ENCODE data around the gene TMEM147.
A peak's percentile ranks its signal among the peaks of the same experiment; 100 is the strongest.

TMEM147 gene

DNA sequence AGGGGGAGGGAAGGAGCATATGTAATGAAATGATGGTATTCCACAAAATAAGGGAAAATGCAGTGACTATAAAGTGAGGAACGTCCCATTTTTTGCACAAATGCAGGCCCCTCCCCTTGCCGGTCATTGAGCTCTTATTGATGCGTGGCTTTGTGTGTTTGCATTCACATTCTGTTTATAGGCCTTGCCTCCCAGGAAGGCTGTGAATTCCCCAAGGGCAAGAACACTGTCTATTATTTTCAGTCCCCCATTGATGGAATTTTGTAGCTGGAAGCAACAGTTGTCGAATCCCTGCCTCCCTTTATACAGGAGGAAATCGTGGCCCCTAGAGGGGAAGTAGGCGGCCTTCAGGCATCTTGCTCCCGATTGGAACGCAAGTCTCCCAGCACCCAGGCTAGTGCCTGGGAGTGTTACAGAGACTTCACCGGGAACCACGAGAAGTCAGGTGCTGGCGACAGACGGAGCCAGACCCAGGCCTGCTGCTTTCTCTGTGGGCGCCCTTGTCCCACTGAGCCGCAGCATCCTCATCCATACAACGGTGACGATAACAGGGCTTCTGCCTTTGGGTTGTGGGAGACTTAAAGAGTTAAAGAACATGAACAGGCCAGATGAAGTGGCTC is 24.2 kb upstream of the TMEM147 start:
- DNase-seq = no peak

GRCh38 chr19:35522745-35523327 is 22.6 kb upstream of the TMEM147 start:
- DNase-seq = no peak

GRCh38 chr19:35524181-35524837 is 21.1 kb upstream of the TMEM147 start:
- DNase-seq = no peak

GRCh38 chr19:35525873-35526272 is 19.6 kb upstream of the TMEM147 start:
- no peak for DNase-seq

DNA sequence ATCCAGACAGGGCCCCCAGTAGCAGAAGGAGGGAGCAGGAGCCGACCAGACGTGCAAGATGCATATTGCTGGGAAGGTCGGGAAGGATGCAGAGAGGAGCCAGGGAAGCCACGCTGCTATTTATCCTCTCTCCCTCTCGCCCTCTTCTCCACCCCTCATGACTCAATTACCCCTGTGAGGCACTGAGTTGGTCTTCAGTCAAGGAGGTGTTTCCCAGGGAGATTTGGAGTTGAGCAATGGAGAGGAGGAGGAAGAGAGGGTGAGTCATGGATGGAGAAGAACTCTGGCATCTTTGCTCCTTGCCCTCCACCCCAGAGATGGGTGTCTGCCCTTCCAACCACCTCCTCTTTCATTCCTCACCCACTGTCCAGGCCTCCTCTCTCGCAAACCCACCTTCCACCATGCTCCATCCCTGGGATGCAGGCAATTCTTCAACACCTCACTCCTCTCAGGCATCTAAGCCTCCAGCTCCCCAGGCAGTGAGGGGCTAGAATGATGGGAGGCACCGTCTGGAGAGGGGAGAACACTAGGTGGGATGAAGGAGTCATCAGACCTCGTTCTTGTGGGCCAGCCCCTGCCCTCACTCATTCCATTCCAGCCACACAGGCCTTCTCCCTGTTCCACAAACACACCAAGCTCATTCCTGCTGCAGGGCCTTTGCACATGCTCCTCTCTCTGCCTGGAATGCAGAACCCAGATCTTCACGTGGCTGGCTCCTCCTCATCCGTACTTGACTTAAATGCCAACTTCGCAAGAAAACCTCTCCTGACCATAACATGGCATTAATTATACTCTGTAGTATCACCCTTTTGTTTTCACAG is 17.0 kb upstream of the TMEM147 start, which contains the start of gene SBSN:
Gene SBSN, minus strand, starts transcription at position 94 of the 821 bp plus-strand sequence. Its CDS starts 30 bp downstream, at position 64.
- no peak for DNase-seq

DNA sequence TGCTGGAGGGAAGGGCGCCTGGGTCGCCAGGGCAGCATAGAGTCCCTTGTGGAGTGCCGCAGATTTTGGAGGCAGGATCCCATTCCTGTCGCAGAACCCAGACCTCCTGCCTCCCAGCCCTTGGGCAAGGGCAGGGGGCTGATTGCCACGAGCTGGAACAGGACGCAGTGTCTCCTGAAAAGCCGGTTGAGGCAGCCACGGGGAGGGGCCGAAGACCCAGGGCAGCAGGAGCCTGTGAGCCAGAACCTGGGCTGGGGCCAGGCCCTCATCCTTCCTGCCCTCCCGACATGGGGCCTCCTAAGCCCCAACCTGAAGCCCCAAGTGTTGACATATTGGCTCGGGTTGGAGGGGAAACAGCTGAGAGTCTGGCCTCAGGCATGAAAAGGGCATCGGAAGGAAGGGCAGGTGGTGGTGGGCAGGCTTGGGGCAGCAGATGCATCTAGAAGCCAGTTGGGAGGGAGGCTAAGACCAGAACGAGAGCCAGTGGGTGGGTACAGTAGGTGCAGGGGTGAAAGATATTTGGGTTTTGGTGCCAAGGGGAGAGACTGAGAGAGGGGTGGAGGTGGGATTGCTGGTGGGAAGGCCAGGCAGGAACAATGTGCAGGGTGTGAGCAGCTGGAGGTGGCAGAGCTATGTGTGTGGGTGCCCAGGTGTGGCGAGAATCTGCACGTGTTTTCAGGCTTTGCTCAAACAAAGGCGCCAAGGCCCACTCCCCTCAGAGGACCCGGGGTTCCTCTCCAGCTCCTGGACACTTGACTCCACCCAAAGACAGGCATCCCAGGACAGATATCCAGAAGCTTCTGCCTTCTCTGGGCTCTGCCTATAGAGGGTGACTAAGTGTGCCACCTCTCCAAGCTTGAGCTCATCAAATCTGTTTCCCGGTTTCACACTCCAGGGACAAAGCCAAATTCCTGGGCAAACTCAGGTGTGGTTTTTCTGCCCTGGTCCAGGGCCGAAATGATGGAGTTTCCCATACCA is 15.9 kb upstream of the TMEM147 start:
- no peak for DNase-seq

- DNase-seq = no peak
Measured at GRCh38 chr19:35531291-35531690, 14.1 kb upstream of the TMEM147 start.

- DNase-seq = no peak
Measured at GRCh38 chr19:35533201-35533821, 12.1 kb upstream of the TMEM147 start, which contains the start of gene GAPDHS. GAPDHS (plus strand) TSS chr19:35533456; CDS start chr19:35533528, 72 bp downstream.

- DNase-seq = peak; percentile 46
Measured at GRCh38 chr19:35533822-35534392, 11.5 kb upstream of the TMEM147 start.

- no peak for DNase-seq
Measured at GRCh38 chr19:35534803-35535480, 10.5 kb upstream of the TMEM147 start.

- DNase-seq = no peak
Measured at GRCh38 chr19:35539314-35539713, 6.1 kb upstream of the TMEM147 start.

GRCh38 chr19:35539850-35540249 is 5.6 kb upstream of the TMEM147 start:
- DNase-seq = no peak

GRCh38 chr19:35540356-35540927 is 5.0 kb upstream of the TMEM147 start:
- no peak for DNase-seq

GRCh38 chr19:35542209-35542608 is 3.2 kb upstream of the TMEM147 start:
- no peak for DNase-seq

DNA sequence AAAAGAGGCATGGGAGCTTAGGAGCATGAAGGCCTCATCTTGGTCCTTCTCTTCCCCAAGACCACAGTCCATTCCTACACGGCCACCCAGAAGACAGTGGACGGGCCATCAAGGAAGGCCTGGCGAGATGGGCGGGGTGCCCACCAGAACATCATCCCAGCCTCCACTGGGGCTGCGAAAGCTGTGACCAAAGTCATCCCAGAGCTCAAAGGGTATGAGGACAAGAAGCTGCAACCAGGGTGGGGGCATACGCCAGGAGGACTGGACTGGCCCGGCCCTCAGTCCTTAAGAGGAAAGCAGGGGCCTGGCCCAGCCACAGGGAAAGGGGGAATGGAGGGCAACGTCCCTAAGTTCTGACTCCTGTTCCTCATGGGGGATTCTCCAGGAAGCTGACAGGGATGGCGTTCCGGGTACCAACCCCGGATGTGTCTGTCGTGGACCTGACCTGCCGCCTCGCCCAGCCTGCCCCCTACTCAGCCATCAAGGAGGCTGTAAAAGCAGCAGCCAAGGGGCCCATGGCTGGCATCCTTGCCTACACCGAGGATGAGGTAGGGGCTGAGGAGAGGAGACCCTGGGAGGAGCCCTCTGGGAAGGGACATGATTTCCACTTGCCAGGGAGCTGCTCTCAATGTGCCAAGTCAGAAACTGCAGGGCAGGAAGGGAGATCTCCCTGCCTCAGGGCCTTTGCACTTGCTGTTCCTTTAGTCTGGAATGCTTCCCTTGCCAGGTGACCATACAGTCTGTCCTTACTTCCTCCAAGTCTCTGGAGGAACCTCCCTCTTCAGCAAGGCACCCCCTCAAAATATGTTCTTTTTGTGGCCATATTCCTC is 1.9 kb upstream of the TMEM147 start:
- DNase-seq = no peak

DNA sequence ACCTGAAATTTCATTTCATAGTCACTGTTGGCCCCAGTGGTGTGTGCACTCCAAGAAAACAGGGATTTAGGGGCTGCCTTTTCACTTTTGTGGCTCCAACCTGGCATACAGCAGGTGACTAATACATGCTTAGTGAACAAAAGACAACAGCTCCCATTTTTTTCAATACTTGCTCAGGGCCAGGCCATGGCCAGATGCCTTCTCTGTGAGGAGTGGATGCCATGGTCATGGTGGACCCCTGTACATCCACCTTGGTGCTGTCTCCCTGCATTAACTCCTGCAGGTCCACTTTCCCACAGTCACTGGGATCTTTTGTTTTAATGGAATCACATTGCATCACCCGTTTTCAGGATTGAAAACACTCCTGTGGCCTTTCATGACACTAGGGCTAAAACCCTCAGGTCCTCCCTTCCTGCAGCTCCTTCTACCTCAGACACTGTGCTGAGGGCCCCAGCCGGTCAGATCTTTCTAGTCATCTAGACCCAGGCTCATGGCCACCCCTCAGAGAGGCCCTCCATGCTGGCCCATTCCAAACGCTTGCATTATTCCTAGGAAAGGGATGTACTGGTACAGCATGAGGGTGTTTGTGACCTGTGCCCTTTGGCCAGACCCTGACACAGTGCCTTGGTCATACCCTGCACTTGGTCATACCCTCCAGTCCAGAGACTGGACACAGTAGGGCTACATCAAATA is 1.2 kb upstream of the TMEM147 start:
- no peak for DNase-seq

- DNase-seq = peak; percentile 51
Measured at GRCh38 chr19:35545855-35546381, 492 bp downstream of the TMEM147 start.

DNA sequence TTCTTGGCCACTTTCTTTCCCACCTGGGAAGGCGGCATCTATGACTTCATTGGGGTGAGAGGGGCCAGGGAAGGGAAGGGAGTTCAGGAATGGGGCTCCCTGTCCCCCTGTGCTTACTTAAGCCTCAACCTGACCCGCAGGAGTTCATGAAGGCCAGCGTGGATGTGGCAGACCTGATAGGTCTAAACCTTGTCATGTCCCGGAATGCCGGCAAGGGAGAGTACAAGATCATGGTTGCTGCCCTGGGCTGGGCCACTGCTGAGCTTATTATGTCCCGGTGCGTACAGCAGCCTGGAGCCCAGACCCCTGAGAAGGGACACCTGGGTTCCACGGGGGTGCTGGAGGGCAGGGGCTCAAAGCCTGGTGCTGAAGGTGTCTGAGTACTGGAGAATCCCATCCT is 1.1 kb downstream of the TMEM147 start:
- no peak for DNase-seq
